Large intestine (tissue), 3 donors: ENCODE measurements around the gene GRM4. TPM values are rescaled to one million over a fixed set of nuclear protein-coding genes. Genes with fewer than 3 reads are reported as not detected.

Experiments
- DNase-seq, 2 donors: peaks; one replicate each; pipeline versions ENCODE4 v3.0.0 to v3.0.0-alpha.2; 2013
- H3K27ac ChIP-seq: one replicate; pipeline ENCODE4 v1.5.1; 2013; ENCODE audit warnings: low read length
- H3K27me3 ChIP-seq: 2 replicates; pipeline ENCODE4 v1.6.1; 2013; ENCODE audit warnings: low read length; ENCODE audit not compliant: control insufficient read depth, insufficient read depth
- H3K36me3 ChIP-seq: 2 replicates; pipeline ENCODE4 v1.6.1; 2013; ENCODE audit warnings: low read length; ENCODE audit not compliant: control insufficient read depth, insufficient read depth
- H3K4me1 ChIP-seq: one replicate; pipeline ENCODE4 v1.6.1; 2013; ENCODE audit warnings: low read length; ENCODE audit not compliant: control insufficient read depth, insufficient read depth
- H3K4me3 ChIP-seq: one replicate; pipeline ENCODE4 v1.5.1; 2013; ENCODE audit warnings: low read length
- H3K9me3 ChIP-seq: one replicate; pipeline ENCODE4 v1.6.1; 2013; ENCODE audit warnings: mild to moderate bottlenecking, low read depth, low read length, moderate library complexity; ENCODE audit not compliant: control insufficient read depth
- WGBS: methylation state at CpG from one replicate; pipeline ENCODE4 v1.1.5; 2013; ENCODE audit warnings: low lambda C conversion rate; ENCODE audit not compliant: insufficient coverage; 5-methylcytosine and 5-hydroxymethylcytosine counted together
- polyA plus RNA-seq: library from polyadenylated mRNA; unstranded; fragments of 120-200 nt; gene quantifications from one replicate; pipeline ENCODE4 v1.2.1, GENCODE V29; 2013

The GRM4 gene
- polyA plus RNA-seq, 1 donor, result 0.46 TPM

DNA sequence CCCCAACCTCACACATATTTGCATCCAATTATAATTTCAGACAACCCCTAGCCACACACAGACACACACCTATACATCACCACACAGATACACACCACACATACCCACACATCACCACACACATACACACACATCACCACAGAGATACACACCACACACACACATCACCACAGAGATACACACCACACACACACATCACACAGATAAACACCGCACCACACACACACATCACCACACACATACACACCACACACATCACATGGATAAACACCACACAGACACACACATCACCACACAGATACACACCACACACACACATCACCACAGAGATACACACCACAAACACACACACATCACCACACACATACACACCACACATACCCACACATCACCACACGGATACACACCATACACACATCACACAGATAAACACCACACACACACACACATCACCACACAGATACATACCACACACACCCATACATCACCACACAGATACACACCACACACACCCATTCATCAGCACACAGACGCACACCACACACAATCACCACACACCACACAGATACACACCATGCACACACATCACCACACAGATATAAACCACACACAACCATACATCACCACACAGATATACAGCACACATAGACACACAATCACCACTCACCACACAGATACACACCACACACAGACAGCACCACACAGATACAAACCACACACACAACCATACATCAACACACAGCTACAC, 74.6 kb downstream of the GRM4 start:
- no peak overlapping the region for H3K27ac ChIP-seq
- peaks cover 18% of the 10 kb centered on the region for H3K27me3 ChIP-seq
- no peaks in the 10 kb centered on the region for H3K36me3 ChIP-seq
- DNase-seq, result no peak
- H3K4me1 ChIP-seq, result no peaks in the 10 kb centered on the region
- no CpG with 5 or more reads among the region's 3 CpGs for WGBS
- peaks cover 20% of the 10 kb centered on the region for H3K9me3 ChIP-seq
- no peak overlapping the region for H3K4me3 ChIP-seq

DNA sequence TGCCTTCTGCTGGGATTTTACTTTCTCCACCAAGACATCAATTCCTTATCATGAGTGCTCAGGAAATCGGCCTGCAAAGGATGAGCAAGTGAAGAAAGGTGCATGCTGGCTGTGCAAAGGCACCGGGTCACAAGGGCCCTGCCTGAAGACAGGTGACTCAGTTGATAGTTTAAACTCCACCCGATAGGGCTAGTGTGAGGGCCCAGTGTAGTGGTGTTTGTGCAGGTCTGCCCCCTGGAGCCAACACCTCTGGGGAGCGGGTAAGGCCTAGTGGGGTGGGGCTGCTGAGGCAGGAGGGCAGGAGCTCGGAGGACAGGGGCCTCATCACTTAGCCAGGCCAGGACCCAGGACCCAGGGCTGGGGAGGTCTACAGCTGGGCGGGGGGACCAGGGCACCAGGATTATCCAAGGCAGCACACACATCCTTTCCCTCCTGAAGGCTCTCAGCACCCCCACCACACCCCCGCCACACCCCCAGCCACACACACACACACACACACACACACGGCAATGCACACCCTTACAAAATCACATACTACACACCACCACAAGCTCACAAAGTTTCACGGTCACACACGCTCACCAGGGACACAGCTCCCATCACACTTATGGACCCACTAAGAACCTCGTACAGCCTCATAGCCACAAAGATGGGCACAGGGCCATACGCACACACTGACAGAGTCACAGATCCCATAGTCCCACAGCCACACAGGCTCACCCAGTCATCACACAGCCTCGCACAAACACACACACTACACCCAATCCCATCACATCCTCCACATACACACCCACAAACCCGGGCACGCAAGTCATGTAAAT, 75.4 kb downstream of the GRM4 start:
- Histone ChIP-seq H3K9me3 (peaks cover 20% of the 10 kb centered on the region), H3K4me1 (no peaks in the 10 kb centered on the region), H3K27me3 (peaks cover 21% of the 10 kb centered on the region), H3K27ac (no peak overlapping the region), H3K36me3 (no peaks in the 10 kb centered on the region), H3K4me3 (no peak overlapping the region)
- WGBS, result no CpG with 5 or more reads among the region's 15 CpGs
- no peak for DNase-seq

DNA sequence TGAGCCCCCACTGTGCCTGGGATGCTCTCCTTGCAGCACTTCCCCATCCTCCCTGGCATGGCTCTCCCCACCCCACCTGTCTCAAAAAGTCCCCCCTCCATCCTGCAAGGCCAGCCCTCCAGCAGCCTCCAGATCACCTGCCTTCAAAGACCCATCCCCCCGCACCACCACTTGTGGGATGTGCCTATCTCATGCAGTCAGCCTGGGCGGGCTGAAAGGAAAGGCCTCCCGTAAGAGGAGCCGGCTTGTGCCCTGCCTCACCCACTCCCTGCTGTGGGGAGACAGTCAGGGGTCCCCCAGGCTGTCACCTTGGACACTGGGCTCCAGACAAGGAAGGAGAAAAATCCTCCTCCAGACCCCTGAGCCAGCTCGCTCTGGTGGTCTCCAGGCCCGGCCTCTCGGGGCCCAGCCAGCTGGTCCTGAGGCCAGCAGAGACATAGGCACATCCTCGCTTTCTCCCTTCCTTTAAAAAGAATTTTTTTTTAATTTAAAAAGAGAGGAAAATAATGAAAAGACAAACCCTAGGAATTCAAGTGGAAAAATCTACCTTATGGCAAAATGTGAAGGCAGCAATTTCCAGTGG, 77.3 kb downstream of the GRM4 start:
- no peak overlapping the region for H3K4me3 ChIP-seq
- H3K36me3 ChIP-seq, result no peaks in the 10 kb centered on the region
- no peak for DNase-seq
- H3K27me3 ChIP-seq, result peaks cover 28% of the 10 kb centered on the region
- no peaks in the 10 kb centered on the region for H3K4me1 ChIP-seq
- 60% methylated on average over 1 of the region's 8 CpGs for WGBS
- no peak overlapping the region for H3K27ac ChIP-seq
- H3K9me3 ChIP-seq, result peaks cover 20% of the 10 kb centered on the region

DNA sequence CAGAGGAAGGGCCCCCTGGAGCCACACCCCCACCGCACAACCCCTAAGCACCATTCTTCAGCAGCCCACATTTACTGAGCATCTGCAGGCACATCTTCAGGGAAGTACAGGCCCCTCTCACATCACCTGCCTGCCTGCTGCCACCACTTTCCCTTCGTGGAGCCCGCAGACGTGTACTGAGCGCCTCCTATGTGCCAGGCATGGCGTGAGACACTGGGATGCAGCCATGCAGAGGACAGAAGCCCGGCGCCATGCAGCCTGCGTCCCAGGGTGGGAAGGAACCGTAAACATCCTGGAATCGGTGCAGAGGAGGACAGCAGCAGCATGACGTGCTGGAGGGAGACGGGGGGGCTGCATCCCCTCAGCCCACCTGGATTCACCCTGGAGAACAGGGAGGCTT, 78.1 kb downstream of the GRM4 start:
- Histone ChIP-seq H3K36me3 (no peaks in the 10 kb centered on the region), H3K27ac (no peak overlapping the region), H3K4me1 (no peaks in the 10 kb centered on the region), H3K9me3 (peaks cover 19% of the 10 kb centered on the region), H3K4me3 (no peak overlapping the region), H3K27me3 (peaks cover 28% of the 10 kb centered on the region)
- WGBS, result no CpG with 5 or more reads among the region's 13 CpGs
- DNase-seq, result no peak

DNA sequence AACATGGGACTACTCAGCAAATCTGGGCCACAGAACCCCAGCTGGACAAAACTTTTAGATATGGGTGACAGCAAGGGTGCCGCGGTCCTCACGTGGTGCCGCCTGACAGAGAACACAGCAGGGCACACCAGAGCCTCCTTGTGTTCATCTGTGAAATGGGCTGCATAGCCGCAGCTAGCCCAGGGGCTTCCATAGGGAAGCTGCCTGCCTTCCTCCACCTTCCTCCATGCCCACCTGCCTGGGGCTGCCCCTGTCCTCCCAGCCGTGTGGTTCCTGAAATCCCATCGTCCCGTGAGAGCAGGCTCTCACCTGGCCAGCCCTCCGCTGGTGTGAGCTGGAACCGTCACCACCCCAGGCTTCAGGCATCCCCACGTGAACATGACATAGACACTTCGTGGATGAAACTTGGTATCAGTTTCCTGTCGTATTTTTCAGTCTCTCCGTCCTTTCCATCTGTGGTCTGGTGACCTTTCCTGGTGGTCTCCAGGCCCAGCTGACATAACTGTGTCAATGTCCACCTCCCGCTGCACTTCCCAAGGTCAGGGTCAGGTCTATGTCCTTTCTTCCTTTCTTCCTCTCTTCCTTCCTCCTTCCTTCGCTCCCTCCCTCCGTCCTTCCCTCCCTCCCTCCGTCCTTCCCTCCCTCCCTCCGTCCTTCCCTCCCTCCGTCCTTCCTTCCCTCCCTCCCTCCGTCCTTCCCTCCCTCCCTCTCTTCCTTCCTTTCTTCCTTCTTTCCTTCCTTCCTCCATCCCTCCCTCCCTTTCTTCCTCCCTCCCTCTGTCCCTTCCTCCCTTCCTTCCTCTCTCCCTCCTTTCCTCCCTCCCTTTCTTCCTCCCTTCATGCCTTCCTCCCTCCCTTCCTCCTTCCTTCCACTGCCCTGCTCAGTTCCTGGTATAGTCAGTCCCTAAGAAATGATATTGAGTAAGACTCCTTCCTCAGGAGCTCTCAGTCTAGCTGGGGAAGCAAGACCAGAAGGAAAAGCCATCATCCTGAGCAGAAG, 78.8 kb downstream of the GRM4 start:
- DNase-seq, result no peak
- 80% methylated on average over 2 of the region's 21 CpGs for WGBS
- Histone ChIP-seq H3K9me3 (peaks cover 11% of the 10 kb centered on the region), H3K4me1 (no peaks in the 10 kb centered on the region), H3K4me3 (no peak overlapping the region), H3K27me3 (peaks cover 28% of the 10 kb centered on the region), H3K27ac (no peak overlapping the region), H3K36me3 (no peaks in the 10 kb centered on the region)

DNA sequence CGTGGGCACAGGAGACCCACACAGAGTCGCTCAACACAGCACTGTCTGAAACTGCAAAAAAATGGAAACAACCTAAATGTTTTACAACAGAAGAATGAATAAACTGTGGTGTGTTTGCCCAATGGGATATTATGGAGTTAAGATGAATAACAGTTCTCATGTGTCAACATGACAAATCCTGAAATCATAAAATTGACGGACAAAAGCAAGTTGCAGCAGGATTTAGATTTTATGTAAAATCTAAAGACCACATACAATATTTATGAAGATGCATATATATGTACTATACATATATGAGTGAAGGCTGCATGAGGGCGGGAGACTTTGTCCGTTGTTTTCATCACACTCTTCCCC, 79.7 kb downstream of the GRM4 start:
- WGBS, result no CpG with 5 or more reads among the region's 5 CpGs
- H3K27me3 ChIP-seq, result peaks cover 28% of the 10 kb centered on the region
- peaks cover 3% of the 10 kb centered on the region for H3K9me3 ChIP-seq
- no peaks in the 10 kb centered on the region for H3K4me1 ChIP-seq
- H3K4me3 ChIP-seq, result no peak overlapping the region
- H3K27ac ChIP-seq, result no peak overlapping the region
- DNase-seq, result no peak
- H3K36me3 ChIP-seq, result no peaks in the 10 kb centered on the region

DNA sequence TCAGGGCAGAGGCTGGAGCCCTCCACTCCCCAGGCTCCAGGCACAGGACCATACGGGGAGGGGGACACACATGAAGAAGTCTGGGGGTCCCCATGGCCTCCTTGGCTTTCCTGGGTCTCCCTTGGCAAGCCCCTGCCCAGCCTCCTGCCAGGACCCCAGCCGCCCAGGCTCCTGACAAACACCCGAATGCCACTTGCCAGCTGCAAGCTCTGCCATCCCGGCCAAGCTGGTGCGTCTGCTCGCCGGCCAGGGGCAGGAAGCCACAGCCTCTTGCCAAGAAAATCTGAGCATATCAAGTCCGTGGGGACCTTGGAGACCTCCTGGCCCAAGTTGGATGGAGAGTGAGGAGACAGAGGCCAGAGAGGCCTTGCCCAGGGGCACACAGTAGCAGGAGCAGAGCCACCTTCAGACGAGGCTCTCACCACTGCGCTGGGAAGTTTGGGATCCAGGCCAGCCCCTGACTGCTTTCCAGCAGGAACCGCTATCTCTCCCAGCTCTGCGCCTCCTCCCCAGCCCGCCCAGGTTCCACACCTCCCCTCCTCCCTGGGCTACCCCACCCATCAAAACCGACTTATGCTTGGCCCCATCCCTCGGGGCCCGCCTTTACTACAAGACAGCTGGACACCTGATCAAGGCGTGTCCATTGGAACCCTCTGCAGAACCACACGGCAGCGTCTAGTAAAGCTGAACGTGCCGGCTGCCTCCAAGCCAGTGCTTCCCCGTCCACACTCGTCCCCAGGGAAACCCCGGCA, 80.2 kb downstream of the GRM4 start:
- no CpG with 5 or more reads among the region's 24 CpGs for WGBS

DNA sequence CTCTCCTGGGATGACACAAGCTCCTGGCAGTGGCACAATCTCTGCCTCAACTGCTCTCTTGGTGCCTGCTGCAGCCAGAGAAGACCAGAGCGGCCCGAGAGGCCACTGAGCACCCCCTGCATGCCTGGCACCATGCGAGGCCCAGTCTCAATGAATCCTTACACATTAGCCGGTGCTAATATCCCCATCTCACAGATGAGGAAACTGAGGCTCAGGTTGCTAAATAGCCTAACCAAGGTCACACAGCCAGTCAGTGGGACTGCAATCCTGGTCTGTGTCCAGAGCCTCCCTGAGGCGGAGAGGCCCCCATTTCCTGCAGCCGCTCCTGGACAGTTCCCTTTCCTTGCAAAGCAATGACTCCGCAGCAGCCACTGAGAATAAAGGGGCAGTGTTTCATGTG, 81.2 kb downstream of the GRM4 start:
- no peaks in the 10 kb centered on the region for H3K4me1 ChIP-seq
- no peak overlapping the region for H3K4me3 ChIP-seq
- H3K36me3 ChIP-seq, result no peaks in the 10 kb centered on the region
- peaks cover 2% of the 10 kb centered on the region for H3K9me3 ChIP-seq
- H3K27ac ChIP-seq, result no peak overlapping the region
- no CpG with 5 or more reads among the region's 7 CpGs for WGBS
- no peak for DNase-seq
- H3K27me3 ChIP-seq, result peaks cover 28% of the 10 kb centered on the region

More for the DNA sequence above, 80.2 kb downstream of the GRM4 start:
- no peak overlapping the region for H3K27ac ChIP-seq
- H3K27me3 ChIP-seq, result peaks cover 28% of the 10 kb centered on the region
- H3K4me1 ChIP-seq, result no peaks in the 10 kb centered on the region
- no peak overlapping the region for H3K4me3 ChIP-seq
- no peaks in the 10 kb centered on the region for H3K36me3 ChIP-seq
- DNase-seq, result no peak
- H3K9me3 ChIP-seq, result peaks cover 2% of the 10 kb centered on the region

DNA sequence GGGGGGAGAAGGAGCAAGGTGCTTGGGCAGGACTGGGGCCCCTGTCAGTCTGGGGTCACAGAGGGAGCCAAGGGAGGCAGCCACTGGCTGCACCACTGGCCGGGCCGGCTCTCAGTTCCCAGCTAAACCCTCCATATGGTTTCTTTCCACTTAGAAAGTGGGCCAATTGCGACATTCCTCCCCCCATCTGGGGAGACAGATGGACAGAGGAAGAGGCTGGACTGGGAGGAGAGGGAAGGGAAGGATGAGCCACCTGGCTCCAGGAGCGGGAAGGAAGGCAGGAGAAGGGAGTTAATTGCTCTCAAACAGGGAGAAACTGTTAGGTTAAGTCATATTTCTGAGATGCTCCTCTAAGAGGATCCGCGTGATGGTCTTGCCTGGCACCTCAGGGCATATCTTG, 82.2 kb downstream of the GRM4 start:
- no CpG with 5 or more reads among the region's 6 CpGs for WGBS
- Histone ChIP-seq H3K27ac (no peak overlapping the region), H3K4me1 (no peaks in the 10 kb centered on the region), H3K27me3 (peaks cover 28% of the 10 kb centered on the region), H3K4me3 (no peak overlapping the region), H3K9me3 (peaks cover 2% of the 10 kb centered on the region), H3K36me3 (no peaks in the 10 kb centered on the region)
- DNase-seq, result peak in 1 of 2 donors; percentile 8
